Stimulated activated naive CD8-positive, alpha-beta T cell treated with anti-CD3 and anti-CD28 coated beads, Interleukin-15, Interleukin-2, amounts not matched to agents 100 U/mL and 50 U/mL, for 24 hours (primary cell): ENCODE data around the gene CDC42EP5.
A peak's percentile ranks its signal among the peaks of the same experiment; 100 is the strongest.

Experiments used
- ATAC-seq: fragments of 150-1000 bp; cut with Tn5 transposase; one replicate; pipeline ENCODE4 v1.10.0; 2021
- DNase-seq: peaks from one replicate; pipeline ENCODE4 v3.0.0; 2021

Gene CDC42EP5

DNA sequence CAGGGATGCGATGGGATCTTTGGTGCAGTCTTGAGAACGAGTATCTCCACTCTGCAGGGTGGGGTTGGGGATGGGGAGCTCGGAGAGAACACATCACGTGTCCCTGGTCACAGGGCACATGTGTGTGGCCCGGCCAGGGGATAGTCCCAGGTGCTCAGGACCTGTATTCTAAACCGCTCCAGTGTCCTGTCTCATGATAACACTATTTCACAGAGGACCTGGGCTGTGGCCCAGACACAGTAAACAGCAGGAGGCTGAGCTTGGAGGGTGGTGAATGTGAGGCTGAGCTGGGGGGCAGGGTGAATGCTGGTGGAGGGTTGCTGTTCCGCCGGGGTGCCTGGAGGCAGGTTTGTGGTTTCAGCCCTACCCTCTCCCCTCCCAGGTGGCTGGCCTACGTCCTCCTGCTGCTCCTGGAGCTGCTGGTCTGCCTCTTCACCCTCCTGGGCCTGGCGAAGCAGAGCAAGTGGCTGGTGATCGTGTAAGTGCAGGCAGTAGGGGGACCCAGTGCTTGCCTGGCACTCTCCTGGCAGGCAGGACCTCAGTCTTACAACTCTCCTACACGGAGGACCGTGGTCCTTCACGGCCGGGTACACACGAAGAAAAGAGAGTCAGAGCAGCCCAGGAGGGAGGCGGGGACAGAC lies 46.7 kb downstream of the CDC42EP5 start:
- DNase-seq: no peak
- ATAC-seq: no peak

DNA sequence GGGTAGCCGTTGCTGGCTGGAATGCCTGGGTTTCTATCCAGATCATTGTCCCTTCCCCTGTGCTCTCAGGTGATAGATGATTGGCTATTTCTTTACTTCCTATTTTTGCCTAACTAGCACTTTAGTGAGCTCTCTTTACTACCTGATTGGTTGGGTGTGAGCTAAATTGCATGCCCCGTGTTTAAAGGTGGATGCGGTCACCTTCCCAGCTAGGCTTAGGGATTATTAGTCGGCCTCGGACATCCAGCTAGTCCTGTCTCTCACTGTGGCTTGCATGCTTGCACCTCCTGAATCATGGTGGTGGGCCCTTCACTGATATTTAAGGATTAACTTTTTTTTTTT lies 47.7 kb downstream of the CDC42EP5 start:
- no peak for ATAC-seq
- DNase-seq: no peak

DNA sequence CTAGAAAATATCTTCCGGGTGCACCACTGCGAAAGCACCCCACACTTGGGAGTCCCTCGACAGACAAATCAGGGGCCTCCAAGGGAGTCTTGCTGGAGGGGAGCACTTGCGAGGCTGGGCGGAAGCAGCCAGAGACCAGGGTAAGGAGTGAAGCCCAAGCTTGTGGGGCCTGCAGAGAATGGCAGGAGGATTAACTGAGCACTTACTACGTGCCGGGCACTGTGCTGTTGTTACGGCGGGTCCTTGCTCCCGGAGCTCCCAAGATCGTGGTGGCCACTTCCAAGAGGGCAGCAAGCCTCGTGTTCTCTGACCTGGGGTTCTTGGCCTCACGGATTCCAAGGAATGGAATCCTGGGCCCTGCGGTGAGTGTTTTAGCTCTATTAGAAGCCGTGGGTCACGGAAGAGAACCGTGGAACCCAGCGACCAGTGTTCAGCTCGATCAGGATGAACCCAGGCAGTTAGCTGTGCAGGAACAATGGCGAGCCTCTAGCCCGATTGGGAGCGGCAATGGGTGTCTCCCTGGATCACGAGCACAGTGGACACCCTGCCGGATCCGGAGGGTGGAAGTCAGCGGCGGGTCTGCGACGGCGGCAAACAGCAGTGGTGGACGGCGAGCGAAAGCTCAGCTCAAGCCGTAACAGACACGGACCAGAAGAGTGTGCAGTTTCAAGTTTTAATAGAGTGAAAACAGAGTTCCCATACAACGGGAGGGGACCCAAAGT lies 48.3 kb downstream of the CDC42EP5 start:
- ATAC-seq (no peak), DNase-seq (no peak)

DNA sequence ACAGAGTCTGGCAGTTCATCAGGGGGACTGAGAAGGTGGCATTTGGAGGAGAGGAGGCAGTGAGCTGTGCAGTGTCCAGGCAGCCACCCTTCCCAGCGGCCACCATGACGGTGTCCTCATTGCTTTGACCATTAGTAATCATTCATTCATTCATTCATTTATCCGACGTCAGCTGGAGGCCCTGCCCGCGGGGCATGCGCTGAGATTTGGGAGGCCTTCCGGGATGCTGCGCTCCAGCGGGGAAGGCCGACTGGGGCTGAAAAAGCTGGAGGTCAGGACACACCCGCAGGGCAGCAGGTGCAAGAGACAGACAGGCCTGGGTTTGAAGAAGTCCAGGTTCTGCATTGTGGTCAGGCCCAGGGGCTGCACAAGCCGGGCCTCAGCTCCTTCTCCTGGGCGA lies 48.9 kb downstream of the CDC42EP5 start:
- DNase-seq (no peak), ATAC-seq (no peak)

DNA sequence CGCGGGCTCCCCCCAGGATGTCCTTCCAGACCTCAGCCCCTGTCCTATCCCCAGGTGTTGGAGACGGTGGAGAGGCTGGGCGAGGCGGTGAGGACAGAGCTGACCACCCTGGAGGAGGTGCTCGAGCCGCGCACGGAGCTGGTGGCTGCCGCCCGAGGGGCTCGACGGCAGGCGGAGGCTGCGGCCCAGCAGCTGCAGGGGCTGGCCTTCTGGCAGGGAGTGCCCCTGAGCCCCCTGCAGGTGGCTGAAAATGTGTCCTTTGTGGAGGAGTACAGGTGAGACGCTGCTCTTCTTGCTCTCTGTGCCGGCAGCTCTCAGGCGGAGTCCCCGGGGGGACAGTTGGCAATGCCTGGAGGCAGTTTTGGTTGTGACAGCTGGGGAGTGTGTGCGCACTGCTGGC lies 51.0 kb downstream of the CDC42EP5 start:
- DNase-seq: no peak
- no peak for ATAC-seq

DNA sequence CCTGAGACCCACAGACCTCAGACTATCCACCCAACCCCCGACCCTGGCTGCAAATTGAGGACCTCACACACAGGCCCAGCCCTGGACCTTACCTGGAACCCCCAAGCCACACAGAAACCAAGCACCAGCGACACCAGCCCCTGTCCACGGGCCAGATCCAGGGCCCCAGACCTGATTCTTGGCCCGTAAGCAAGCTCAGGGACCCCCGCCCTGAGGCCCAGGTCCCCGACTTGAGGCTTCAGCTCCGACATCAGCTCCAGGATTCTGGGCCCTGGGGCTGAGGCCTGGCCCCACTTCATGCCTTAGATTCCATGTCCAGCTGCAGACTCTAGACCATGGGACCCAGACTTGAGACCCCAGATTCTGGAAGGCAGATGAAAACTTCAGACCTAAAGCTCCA lies 51.6 kb downstream of the CDC42EP5 start:
- ATAC-seq: no peak
- DNase-seq: no peak

DNA sequence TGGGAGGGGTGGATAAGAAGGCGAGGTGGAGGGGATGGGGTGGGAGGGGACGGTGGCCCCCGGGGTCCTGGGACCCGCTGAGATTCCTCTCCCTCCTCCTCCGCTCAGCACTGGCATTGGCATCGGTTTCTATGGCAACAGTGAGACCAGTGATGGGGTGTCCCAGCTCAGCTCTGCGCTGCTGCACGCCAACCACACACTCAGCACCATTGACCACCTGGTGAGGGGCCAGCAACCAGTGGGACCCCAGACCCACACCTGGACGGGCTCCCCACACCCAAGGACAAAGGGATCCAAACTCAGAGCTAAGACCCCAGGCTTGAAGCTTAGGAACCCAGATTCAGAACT lies 52.0 kb downstream of the CDC42EP5 start:
- ATAC-seq (no peak), DNase-seq (no peak)

DNA sequence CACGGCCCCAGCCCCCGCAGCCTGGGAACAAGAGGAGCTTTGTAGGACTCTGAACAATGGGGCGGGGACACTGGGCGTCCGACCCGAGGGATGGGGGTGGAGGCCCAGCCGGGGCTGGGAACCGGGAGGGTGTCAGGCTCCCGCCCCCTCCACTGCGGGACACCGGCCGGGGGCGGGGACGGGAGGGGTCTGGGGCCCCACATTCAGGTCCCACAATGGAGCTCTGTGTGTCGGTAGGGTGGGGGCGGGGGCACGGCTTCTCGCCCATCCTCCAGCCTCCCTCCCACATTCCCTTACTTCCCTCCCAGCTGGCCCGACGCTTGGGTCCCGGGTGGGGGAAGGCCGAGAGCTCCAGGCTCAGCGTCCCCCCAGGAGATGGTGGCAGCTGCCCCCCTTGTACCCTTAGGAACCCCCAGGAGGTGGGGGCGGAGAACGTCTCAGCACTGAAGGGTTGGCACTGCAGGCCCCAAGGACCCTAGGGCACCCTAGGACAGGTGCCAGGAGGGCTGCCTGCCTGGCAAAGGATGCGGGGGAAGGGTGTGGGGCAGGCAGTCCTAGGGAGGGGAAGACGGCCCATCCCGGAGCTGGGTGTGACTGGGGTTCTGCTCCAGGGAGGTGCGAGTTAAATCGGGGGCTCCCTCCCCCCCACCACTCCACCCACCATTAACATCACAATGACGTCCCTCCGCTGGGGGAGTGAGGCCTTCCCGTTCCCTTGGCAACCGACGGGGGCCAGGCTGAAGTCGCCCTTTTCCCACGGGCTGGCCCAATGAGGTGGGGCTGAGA lies 52.5 kb downstream of the CDC42EP5 start:
- DNase-seq (no peak), ATAC-seq (no peak)

DNA sequence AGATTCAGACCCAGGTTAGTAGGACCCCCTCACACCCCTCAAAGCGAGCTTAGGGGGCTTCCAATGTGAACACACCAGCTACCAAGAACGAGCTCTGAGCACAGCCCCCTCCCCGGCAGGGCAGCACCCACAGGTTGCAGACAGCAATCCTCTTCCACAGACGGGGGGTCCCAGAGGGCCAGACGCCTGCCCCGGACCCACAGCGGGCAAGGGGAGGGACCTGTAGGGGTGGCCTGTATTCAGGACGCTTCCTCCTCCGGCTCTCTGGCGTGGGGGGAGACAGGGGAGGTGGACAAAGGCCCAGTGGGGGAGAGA lies 53.1 kb downstream of the CDC42EP5 start:
- no peak for ATAC-seq

DNA sequence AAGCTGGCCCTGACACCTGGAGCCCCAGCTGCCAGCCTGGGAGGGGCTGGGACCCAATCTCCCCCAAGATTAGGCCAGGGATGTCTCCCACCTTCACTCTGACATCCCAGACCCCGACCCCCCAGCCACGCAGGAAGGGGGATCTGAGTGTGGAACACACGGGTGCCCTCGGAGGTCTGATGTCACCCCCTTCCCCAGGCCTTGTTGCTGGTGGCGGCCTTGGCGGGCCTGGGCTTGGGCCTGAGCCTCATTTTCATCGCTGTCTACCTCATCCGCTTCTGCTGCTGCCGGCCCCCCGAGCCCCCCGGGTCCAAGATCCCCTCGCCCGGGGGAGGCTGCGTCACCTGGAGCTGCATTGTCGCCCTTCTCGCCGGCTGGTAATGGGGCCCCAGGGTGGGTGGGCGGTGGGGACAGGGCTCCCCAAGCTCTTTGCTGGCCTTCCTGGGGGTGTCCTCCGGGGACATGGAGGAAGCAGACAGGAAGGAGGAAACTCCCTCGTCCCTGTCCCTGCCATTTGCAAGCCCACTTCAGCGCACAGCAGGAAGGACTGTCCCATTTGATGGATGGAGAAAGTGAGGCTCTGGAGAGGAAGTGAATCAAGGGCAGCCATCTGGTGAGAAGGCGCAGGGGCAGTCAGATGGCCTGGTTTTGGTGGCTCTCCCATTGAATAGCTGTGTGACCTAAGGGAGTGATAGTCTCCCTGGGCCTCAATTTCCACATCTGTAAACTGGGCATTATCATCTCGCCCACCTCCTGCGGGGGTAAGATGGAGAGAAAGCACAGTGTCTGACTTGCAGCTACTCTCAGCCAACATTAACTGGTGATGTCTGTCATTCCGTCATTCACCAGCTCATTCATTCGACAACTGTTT lies 53.9 kb downstream of the CDC42EP5 start:
- ATAC-seq: no peak
- no peak for DNase-seq

More for the DNA sequence above, 53.1 kb downstream of the CDC42EP5 start:
- DNase-seq: no peak

DNA sequence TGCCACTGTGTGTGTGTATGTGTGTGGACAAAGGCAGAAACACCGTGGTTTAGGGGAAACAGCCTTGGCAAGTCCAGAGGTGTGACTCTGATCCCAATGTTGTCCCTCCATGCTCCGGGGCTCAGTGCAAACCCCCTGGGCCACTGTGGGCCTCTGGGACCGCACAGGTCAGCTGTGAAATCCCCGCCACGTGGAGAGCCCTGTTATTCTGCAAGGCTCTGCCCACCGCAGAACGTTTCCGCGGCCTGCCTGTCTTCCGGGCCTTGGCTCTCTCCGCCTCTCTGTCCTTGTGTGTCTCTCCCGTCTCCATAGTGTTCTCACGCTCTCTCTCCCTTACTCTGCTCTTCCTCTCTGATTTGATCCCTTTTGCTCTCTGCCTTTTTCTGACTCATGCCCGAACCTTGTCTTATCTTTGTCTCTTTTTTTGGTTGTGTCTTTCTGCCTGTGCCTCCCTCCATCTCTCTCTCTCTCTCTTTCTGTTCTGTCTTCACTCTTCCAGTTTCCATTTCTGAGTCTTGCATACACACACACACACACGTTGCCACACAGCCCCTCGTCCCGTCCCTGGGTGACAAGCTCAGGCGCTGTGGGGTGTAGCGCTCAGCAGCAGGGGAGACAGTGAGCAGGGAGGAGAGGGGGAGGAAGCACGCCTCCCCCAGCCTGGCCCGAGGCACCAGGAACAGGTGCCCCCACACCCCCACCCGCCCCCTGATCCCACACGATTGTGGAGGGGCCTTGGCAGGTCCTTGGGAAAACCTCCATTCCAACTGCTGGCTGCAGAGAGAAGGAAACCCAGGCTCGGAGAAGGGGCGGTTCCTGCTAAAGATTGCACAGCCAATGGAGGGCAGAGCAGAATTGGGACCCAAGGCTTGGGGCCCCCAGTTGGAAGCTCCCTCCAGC lies 54.8 kb downstream of the CDC42EP5 start:
- peak; percentile 58 for DNase-seq
- peak; percentile 69 for ATAC-seq

DNA sequence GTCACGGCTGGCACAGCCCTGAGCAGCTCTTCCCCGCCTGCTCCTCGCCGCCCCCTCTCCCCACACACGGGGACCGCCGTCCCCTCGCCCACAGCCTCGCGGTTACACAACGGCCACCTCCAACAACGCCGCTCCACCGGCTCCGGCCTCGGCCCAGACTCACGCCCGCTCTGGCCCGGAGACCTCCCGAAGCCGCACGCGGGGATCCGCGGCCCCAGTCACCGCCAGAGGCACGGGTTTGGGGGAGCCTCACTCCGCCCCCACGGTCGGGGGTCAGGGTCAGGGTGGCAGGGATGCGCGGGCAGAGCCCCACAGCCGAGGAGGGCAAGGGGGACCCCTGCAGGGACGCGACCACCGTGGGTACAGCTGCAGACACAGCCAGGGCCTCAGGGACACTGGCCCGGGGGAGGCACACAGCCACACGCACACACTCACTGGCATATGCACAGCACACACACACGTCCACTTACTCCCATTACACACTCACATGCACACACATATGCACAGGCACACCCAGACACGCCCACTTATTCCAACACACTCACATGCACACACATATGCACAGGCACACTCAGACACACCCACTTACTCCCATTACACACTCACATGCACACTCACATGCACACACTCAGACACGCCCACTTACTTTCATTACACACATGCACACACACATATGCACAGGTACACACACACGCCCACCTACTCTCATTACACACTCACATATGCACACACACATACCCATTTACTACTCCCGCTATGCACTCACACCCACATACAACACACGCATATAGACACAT lies 56.2 kb downstream of the CDC42EP5 start:
- ATAC-seq: no peak
- DNase-seq: no peak

DNA sequence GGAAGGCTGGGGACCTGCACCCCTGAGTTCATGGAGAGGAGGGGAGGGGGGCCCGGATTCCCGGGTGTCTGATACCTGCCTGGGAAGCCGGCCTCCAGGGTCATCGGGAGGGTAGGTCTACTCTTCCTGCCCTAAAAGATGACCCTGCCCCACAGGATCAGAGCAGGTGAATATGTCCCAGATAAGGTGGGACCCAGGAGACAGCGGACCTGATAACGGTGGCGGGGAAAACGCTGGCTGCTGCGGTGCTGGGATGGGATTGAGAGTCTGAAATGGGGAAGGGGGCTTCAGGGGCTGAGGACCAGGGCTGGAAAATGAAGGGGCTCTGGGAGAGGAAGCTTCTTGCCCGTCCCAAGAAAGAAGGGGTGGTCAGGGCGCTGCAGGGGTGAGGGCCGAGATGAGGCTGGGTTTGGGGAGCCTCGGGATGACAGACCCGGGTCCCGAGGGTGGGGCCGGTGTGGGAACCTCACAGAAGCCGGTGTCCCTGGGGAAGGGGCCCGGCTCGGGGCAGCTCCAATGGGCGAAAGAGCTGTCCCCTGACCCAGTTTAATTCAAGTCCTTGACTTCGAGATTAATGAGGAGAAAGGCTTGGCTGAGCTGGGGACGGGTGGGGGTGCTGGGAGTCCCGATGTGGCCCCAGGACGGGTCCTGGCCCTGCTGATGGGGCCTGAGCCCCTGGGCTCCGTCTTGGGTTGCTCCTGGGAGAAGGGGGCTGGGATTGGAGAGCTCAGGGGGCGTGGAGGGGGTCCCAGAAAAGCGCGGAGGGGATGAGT lies 57.0 kb downstream of the CDC42EP5 start:
- no peak for ATAC-seq
- no peak for DNase-seq

DNA sequence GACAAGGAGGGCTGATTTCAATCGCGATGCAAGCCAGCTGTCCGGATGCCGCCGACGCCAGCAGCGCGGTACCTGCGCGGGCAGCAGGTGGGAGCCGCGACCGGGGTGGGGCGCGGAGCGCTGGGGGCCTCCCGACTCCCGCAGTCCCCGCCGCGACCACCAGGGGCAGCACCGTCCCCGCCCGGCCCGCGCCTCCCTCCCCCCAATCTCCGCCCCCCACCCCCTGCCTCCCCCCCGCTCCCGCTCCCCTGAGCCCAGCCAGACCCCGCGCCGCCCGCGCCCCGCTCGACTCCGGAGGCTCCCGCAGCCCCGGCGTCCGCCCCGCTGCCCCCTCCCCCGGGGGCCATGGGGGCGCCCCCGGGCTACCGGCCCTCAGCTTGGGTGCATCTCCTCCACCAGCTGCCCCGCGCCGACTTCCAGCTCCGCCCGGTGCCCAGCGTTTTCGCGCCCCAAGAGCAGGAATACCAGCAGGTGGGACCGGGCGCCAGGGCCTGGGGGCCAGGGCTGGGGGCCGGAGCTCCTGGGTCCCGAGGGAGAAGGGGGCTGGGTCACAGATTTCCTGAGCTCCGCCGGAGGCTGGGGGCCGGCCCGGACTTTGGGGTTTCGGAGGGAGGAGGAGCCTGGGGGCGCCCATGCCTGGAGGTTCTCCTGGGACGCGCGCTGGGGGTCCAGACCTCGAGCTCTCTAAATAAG lies 57.7 kb downstream of the CDC42EP5 start, which contains the start of gene TTYH1:
TSS of gene TTYH1 (plus strand) at position 257 of the 693 bp plus-strand sequence. CDS start at position 346, 89 bp downstream.
- peak; percentile 75 for DNase-seq
- ATAC-seq: no peak
